CD4-positive, CD25-positive, alpha-beta regulatory T cell (primary cell): ENCODE data around the gene UFM1. TPM values are rescaled to one million over a fixed set of nuclear protein-coding genes. Genes with fewer than 3 reads are reported as not detected.
"Not testable (repeated sequence)": the region's sequence is repeated elsewhere in the genome, so short reads cannot be mapped to it uniquely, and the experiment has no call there.

Source experiments
- ATAC-seq, 2 donors: fragments of 150-1000 bp; cut with Tn5 transposase; one replicate each; pipeline ENCODE4 v1.10.0; 2021; ENCODE audit warnings: low read depth in 2 of 2, moderate number of reproducible peaks in 2 of 2, moderate library complexity in 1 of 2
- DNase-seq, 3 donors: peaks; one replicate each; pipeline versions ENCODE4 v3.0.0 to v3.0.0-alpha.2; 2012 to 2022; ENCODE audit warnings: mixed read lengths in 1 of 3
- H3K27ac ChIP-seq: one replicate; pipeline ENCODE4 v1.7.0; 2013; ENCODE audit warnings: mild to moderate bottlenecking, low read length; ENCODE audit not compliant: insufficient read depth, poor library complexity, severe bottlenecking
- H3K27me3 ChIP-seq: one replicate; pipeline ENCODE4 v1.7.0; 2013; ENCODE audit warnings: low read length; ENCODE audit not compliant: control insufficient read depth, insufficient read depth
- H3K36me3 ChIP-seq: one replicate; pipeline ENCODE4 v1.7.0; 2013; ENCODE audit warnings: mild to moderate bottlenecking, low read length, moderate library complexity; ENCODE audit not compliant: control insufficient read depth, insufficient read depth
- H3K4me1 ChIP-seq: 2 replicates; pipeline ENCODE4 v1.7.0; 2013; ENCODE audit warnings: mild to moderate bottlenecking, low read length; ENCODE audit not compliant: insufficient read depth, control insufficient read depth, poor library complexity, severe bottlenecking
- H3K4me3 ChIP-seq: one replicate; pipeline ENCODE4 v1.7.0; 2013; ENCODE audit warnings: low read depth, mild to moderate bottlenecking, low read length, moderate library complexity
- H3K9me3 ChIP-seq, 2 experiments: 1 replicate in 1 of 2; 2 replicates in 1 of 2; pipeline ENCODE4 v1.7.0; 2013; ENCODE audit warnings: low read length in 2 of 2, mild to moderate bottlenecking in 1 of 2, moderate library complexity in 1 of 2; ENCODE audit not compliant: control insufficient read depth in 2 of 2
- H3K27ac Mint-ChIP-seq, 3 donors: one replicate each; pipeline ENCODE4 v1.8.0; 2020 to 2022; ENCODE audit warnings: mild to moderate bottlenecking in 3 of 3, mixed read lengths in 3 of 3, moderate library complexity in 2 of 3
- H3K27me3 Mint-ChIP-seq: one replicate; pipeline ENCODE4 v1.8.0; 2022; ENCODE audit warnings: mild to moderate bottlenecking, mixed read lengths
- H3K36me3 Mint-ChIP-seq: one replicate; pipeline ENCODE4 v1.8.0; 2020; ENCODE audit warnings: mixed read lengths
- H3K4me1 Mint-ChIP-seq, 4 donors: one replicate each; pipeline ENCODE4 v1.8.0; 2020 to 2022; ENCODE audit warnings: mixed read lengths in 4 of 4, mild to moderate bottlenecking in 1 of 4
- H3K4me3 Mint-ChIP-seq, 4 donors: one replicate each; pipeline ENCODE4 v1.8.0; 2020 to 2022; ENCODE audit warnings: mild to moderate bottlenecking in 4 of 4, mixed read lengths in 4 of 4, moderate library complexity in 3 of 4
- H3K9me3 Mint-ChIP-seq, 7 donors: one replicate each; pipeline ENCODE4 v1.8.0; 2020 to 2022; ENCODE audit warnings: mixed read lengths in 7 of 7, mild to moderate bottlenecking in 3 of 7, moderate library complexity in 2 of 7
- polyA plus RNA-seq, 4 donors: library from polyadenylated mRNA; unstranded; fragments of 300-500 nt; fragmentation: Illumina TruSeq; gene quantifications; one replicate each; pipeline ENCODE4 v1.2.3, GENCODE V29; 2021
- total RNA-seq: library from RNA; stranded (reverse); gene quantifications from one replicate; pipeline ENCODE4 v1.2.3, GENCODE V29; 2022

Gene UFM1
- total RNA-seq (65.5 TPM), polyA plus RNA-seq (10 to 100 TPM; 45.9 to 51.5 (median 47.1) TPM)

GRCh38 chr13:38349390-38350113 lies at the start of gene UFM1:
UFM1 (plus strand) TSS chr13:38349851; CDS start chr13:38349920, 69 bp downstream.
- ATAC-seq (peak; percentile 95), DNase-seq (peak; percentile 81 to 96 (median 93))
- Mint-ChIP-seq H3K27me3 (peaks cover 9% of the 10 kb centered on the region), H3K36me3 (peaks cover 4% of the 10 kb centered on the region), H3K4me1 (peaks cover 28 to 49% (median 33%) of the 10 kb centered on the region in 4 donors), H3K27ac (peak within 1 kb of the TSS; percentile 99 to 100 (median 99)), H3K9me3 (peaks cover 0 to 2% (median 0%) of the 10 kb centered on the region in 7 donors), H3K4me3 (peak within 1 kb of the TSS; percentile 95 to 98 (median 97))
- Histone ChIP-seq H3K36me3 (peaks cover 12% of the 10 kb centered on the region), H3K27me3 (no peaks in the 10 kb centered on the region), H3K4me1 (peaks cover 27% of the 10 kb centered on the region), H3K4me3 (peak within 1 kb of the TSS; percentile 90), H3K9me3 (no peaks in the 10 kb centered on the region), H3K27ac (peak within 1 kb of the TSS; percentile 91)

- DNase-seq: no peak
- H3K27ac ChIP-seq: no peak overlapping the region
- no peaks in the 10 kb centered on the region for H3K36me3 ChIP-seq
- H3K4me1 ChIP-seq: no peaks in the 10 kb centered on the region
- H3K36me3 Mint-ChIP-seq: no peaks in the 10 kb centered on the region
- ATAC-seq: no peak
- no peaks in the 10 kb centered on the region for H3K9me3 ChIP-seq
- no peaks in the 10 kb centered on the region for H3K27me3 ChIP-seq
- no peaks in the 10 kb centered on the region for H3K27me3 Mint-ChIP-seq
- H3K9me3 Mint-ChIP-seq: peaks cover 0 to 5% (median 0%) of the 10 kb centered on the region in 7 donors
- H3K4me3 Mint-ChIP-seq: no peak overlapping the region
- no peaks in the 10 kb centered on the region for H3K4me1 Mint-ChIP-seq
- no peak overlapping the region for H3K27ac Mint-ChIP-seq
- no peak overlapping the region for H3K4me3 ChIP-seq
These were observed 48.4 kb upstream of the UFM1 start for GRCh38 chr13:38301236-38301635.

- Mint-ChIP-seq H3K27me3 (no peaks in the 10 kb centered on the region), H3K27ac (no peak overlapping the region), H3K9me3 (peaks cover 1 to 5% (median 3%) of the 10 kb centered on the region in 7 donors), H3K36me3 (no peaks in the 10 kb centered on the region), H3K4me1 (no peaks in the 10 kb centered on the region), H3K4me3 (no peak overlapping the region)
- ATAC-seq: no peak
- DNase-seq: no peak
- no peaks in the 10 kb centered on the region for H3K36me3 ChIP-seq
- H3K4me3 ChIP-seq: no peak overlapping the region
- H3K27me3 ChIP-seq: no peaks in the 10 kb centered on the region
- no peak overlapping the region for H3K27ac ChIP-seq
- H3K4me1 ChIP-seq: no peaks in the 10 kb centered on the region
- no peaks in the 10 kb centered on the region for H3K9me3 ChIP-seq
These were observed 45.8 kb upstream of the UFM1 start for GRCh38 chr13:38303816-38304320.

- Mint-ChIP-seq H3K4me1 (no peaks in the 10 kb centered on the region), H3K27me3 (no peaks in the 10 kb centered on the region), H3K9me3 (peaks cover 1 to 5% (median 2%) of the 10 kb centered on the region in 7 donors), H3K4me3 (no peak overlapping the region), H3K27ac (no peak overlapping the region), H3K36me3 (no peaks in the 10 kb centered on the region)
- no peaks in the 10 kb centered on the region for H3K4me1 ChIP-seq
- no peak overlapping the region for H3K27ac ChIP-seq
- no peaks in the 10 kb centered on the region for H3K9me3 ChIP-seq
- DNase-seq (no peak), ATAC-seq (no peak)
- no peaks in the 10 kb centered on the region for H3K36me3 ChIP-seq
- no peaks in the 10 kb centered on the region for H3K27me3 ChIP-seq
- H3K4me3 ChIP-seq: no peak overlapping the region
These were observed 40.9 kb upstream of the UFM1 start for GRCh38 chr13:38308736-38309135.

GRCh38 chr13:38309397-38309796 lies 40.3 kb upstream of the UFM1 start:
- no peak overlapping the region for H3K27ac ChIP-seq
- Mint-ChIP-seq H3K4me3 (no peak overlapping the region), H3K27ac (no peak overlapping the region), H3K27me3 (no peaks in the 10 kb centered on the region), H3K4me1 (no peaks in the 10 kb centered on the region), H3K9me3 (peaks cover 1 to 5% (median 2%) of the 10 kb centered on the region in 7 donors), H3K36me3 (no peaks in the 10 kb centered on the region)
- ATAC-seq: no peak
- no peaks in the 10 kb centered on the region for H3K4me1 ChIP-seq
- no peaks in the 10 kb centered on the region for H3K9me3 ChIP-seq
- H3K27me3 ChIP-seq: no peaks in the 10 kb centered on the region
- H3K4me3 ChIP-seq: no peak overlapping the region
- no peak for DNase-seq
- no peaks in the 10 kb centered on the region for H3K36me3 ChIP-seq

GRCh38 chr13:38311175-38311574 lies 38.5 kb upstream of the UFM1 start:
- H3K27ac ChIP-seq, DNase-seq, H3K4me3 Mint-ChIP-seq, H3K4me3 ChIP-seq, H3K36me3 Mint-ChIP-seq, H3K4me1 ChIP-seq, H3K36me3 ChIP-seq, H3K9me3 Mint-ChIP-seq, H3K4me1 Mint-ChIP-seq, H3K27me3 ChIP-seq, H3K27me3 Mint-ChIP-seq, H3K9me3 ChIP-seq, H3K27ac Mint-ChIP-seq, ATAC-seq: not testable (repeated sequence)

- Mint-ChIP-seq H3K9me3 (peaks cover 0 to 5% (median 0%) of the 10 kb centered on the region in 7 donors), H3K4me1 (no peaks in the 10 kb centered on the region), H3K27ac (no peak overlapping the region), H3K36me3 (no peaks in the 10 kb centered on the region), H3K27me3 (no peaks in the 10 kb centered on the region), H3K4me3 (no peak overlapping the region)
- Histone ChIP-seq H3K27me3 (no peaks in the 10 kb centered on the region), H3K9me3 (no peaks in the 10 kb centered on the region), H3K27ac (no peak overlapping the region), H3K4me3 (no peak overlapping the region), H3K36me3 (no peaks in the 10 kb centered on the region), H3K4me1 (no peaks in the 10 kb centered on the region)
- ATAC-seq (no peak), DNase-seq (no peak)
These were observed 33.5 kb upstream of the UFM1 start for GRCh38 chr13:38316129-38316528.

GRCh38 chr13:38321654-38322053 lies 28.0 kb upstream of the UFM1 start:
- no peak for ATAC-seq
- Mint-ChIP-seq H3K4me3 (no peak overlapping the region), H3K36me3 (no peaks in the 10 kb centered on the region), H3K27ac (no peak overlapping the region), H3K9me3 (peaks cover 0 to 5% (median 0%) of the 10 kb centered on the region in 7 donors), H3K4me1 (no peaks in the 10 kb centered on the region), H3K27me3 (no peaks in the 10 kb centered on the region)
- Histone ChIP-seq H3K9me3 (no peaks in the 10 kb centered on the region), H3K27me3 (peaks cover 2% of the 10 kb centered on the region), H3K27ac (no peak overlapping the region), H3K36me3 (no peaks in the 10 kb centered on the region), H3K4me1 (no peaks in the 10 kb centered on the region), H3K4me3 (no peak overlapping the region)
- no peak for DNase-seq
